Activated CD4-positive, alpha-beta T cell treated with anti-CD3 and anti-CD28 coated beads, Interleukin-2, amount 50 U/mL, for 48 hours (primary cell): Measurements from ENCODE around the gene MTCP1.

Experiments used
- DNase-seq, 2 experiments: peaks; one replicate each; pipeline ENCODE4 v3.0.0-alpha.2; 2020

The MTCP1 gene

DNA sequence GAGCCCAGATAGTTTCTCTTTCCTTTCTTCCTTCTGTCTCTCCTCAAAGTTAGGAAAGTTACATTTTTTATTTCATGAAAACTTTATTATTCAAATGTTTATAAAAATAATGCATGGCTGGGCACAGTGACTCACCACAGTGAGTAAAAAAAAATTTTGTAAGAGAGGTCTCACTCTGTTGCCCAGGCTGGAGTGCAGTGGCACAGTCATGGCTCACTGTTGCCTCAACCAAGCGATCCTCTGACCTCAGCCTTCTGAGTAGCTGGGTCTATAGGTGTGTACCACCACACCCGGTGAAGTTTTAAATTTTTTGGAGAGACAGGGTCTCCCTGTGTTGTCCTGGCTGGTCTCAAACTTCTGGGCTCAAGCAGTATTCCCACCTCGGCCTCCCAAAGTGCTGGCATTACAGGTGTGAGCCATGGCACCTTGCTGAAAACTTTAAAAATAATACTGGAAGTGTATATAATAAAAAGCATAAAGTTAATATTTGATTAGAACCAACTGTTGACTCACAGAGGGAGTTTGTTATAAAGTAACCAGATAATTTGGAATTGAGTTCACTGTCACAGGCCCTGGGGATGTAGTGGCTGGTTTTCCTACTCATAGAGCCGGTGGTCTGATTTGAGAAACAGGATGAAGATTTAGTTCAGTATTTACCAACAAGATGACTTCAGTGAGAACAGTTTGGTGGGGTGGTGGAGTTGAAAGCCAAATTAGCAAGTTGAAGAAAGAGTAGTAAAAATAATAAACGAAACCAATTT lies 18.0 kb downstream of the MTCP1 start:
- DNase-seq: no peak

DNA sequence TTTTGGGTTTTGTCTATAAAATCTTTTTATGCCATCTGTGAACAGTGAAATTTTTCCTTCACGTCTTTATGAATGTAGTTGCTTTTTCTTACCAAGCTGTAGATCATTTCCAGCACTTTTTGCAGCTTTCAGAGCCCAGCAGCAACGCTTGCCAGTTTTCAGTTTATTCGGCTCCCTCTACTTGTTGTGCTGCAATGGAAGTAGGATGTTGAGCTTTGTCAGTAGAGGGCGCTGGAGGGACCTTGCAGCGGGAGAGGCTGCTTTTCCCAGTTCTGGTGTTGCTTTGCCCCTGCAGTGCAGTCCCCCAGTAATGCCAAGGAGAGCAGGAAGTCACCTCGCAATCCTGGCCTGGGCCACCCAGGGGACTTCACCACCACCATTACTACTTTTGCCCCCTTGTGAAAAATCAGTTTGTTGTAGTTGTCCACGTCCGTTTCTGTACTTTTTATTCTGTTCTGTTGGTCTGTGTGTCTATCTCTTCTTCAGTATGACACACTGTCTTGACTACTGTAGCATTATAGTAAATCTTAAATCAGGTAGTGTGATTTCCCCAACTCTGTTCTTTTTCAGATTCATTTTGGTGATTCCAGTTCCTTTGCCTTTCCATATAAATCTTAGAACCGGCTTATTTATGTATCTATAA lies 21.8 kb downstream of the MTCP1 start:
- DNase-seq: peak; percentile 30 to 47

- no peak for DNase-seq
Measured at GRCh38 chrX:155046811-155047528, 24.0 kb downstream of the MTCP1 start.

DNA sequence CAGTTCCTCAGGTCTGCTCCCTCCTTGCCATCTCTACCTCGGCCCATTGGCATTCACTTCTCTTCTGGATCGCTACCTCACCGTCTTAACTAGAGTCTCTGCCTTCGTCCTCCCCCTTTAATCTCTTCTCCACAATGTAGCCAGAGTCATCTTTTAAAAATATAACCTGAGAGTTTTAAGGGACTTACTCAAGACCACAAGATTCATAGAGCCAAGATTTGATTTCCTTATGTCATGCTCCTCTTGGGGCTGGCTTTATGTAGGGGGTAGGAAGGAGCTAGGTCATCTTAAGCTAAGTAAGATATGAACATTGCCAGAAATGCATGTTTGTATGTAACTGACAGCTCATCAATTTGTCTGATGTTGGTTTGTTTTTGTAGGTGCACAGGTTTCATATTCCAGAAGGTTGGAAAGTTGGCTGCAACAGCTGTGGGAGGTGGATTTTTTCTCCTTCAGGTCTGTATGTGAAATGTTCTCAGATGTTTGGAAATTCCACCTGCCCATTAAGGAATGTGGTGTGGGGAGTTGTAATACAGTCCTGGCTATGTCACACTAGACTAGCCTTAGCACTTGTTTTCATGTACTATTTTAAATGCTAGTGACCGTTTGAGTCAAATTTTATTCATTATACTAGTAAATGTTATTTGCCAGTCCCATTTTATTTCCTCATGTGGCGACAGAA lies 24.7 kb downstream of the MTCP1 start:
- no peak for DNase-seq

GRCh38 chrX:155035688-155036087 lies 35.2 kb downstream of the MTCP1 start:
- DNase-seq: no peak

- DNase-seq: no peak
Measured at GRCh38 chrX:155031657-155032056, 39.3 kb downstream of the MTCP1 start.

GRCh38 chrX:155028877-155029291 lies 42.1 kb downstream of the MTCP1 start:
- no peak for DNase-seq

DNA sequence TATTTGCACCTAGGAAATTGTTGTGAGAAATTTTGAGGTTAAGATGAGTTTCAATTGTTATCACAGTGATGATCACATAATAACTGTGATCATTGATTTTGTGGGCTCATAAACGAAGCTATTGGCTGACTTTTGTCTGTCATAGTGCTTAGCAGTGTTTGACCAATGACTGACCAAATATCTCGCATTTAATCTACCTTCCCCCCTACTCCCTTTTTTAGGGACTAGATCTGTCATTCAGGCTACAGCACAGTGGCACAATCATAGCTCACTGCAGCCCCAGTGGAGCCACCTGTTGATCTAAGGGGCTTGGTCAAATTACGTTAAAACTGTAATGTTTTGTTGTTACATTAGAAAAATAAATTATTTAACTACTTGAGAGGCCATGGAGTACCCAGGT lies 42.8 kb downstream of the MTCP1 start:
- DNase-seq: no peak

- DNase-seq: no peak
Measured at GRCh38 chrX:155027509-155028066, 43.3 kb downstream of the MTCP1 start.

DNA sequence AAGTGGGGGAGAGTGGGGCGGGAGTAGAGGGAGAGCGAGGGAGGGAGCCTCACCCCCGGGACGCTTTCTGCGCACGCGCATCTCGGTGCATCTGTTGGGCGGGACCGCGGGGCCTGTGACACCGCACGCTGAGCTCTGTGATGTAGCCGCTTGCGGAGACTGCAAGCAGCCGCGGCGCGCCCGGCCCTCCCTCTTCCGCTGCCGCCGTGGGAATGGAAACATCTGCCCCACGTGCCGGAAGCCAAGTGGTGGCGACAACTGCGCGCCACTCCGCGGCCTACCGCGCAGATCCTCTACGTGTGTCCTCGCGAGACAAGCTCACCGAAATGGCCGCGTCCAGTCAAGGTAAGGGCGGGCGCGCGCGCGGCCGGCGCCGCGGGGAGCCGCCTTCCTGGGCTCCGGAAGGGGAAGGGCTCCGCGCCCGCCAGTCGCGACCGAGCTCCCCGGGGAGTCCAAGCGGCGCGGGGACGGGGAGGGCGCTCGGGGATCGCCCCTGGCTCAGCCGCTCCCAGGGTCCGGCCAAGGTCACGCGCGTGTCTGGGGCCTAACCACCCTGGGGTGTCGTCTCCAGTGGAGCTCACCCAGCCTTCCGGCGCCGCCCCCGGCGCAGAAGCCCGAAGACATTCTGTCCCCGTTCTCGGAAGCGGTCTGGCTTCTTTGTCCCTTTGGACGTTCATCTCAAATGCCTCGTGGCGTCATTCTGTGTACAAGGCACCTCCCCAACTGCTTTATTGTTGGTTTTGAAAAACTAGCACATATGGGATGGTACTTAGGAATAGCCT lies 44.0 kb downstream of the MTCP1 start, which contains the start of gene FUNDC2:
Gene FUNDC2, plus strand, starts transcription at position 118 of the 782 bp plus-strand sequence. Its CDS starts 95 bp downstream, at position 213.
- DNase-seq: peak; percentile 89 to 91

DNA sequence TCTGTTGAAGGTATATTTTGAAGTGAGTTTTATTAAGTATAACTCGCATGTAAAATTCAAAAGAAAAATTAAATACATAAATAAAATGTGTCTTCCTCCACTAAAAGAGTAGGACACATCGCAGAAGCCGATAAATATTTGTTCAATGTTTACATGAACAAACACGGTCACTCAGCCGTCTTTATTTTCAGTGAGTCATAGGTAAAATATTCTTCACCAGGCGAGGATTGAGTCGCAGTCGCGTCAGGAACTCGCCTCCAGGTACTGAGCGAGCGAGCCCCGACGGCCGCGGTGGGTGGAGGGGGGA lies 44.6 kb downstream of the MTCP1 start:
- no peak for DNase-seq

DNA sequence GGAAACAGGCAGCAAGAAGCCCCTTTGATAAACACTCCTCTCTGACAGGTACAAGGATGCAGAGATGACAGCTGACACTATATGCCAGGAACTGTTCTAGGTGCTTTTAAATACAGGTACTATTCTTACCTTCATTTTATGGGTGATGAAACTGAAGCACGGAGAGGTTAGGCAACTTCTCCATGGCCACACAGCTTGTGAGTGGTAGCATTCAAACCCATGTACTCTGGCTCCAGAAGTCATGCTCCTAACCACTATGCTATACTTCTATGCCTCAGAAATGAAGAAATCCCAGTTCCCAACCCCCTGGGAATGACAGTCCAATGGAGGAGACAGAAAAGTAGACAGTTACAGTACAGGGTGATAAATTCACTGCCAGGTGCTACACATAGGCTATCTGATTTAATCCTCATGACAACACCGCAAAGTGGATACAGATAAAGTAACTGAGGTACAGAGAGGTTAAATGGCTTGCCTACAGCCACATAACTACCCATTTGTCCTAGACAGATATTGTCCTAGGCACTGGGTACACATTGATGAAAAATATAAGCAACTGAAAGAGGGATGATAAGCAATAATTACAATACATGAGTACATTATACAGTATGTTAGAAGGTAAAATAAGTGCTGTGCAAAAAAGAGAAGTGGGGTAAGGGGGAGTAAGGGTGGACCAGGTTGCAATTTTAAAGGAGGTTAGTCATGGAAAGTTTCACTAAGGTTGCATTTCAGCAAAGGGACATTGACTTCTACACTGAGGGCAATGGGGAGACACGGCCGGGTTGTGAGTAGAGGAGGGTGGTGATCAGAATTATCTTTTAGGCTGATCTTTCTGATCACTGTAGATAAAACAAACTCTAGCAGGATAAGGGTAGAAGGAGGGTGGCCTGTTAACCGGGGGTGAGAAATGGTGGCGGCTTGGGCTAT lies 46.8 kb downstream of the MTCP1 start:
- no peak for DNase-seq

DNA sequence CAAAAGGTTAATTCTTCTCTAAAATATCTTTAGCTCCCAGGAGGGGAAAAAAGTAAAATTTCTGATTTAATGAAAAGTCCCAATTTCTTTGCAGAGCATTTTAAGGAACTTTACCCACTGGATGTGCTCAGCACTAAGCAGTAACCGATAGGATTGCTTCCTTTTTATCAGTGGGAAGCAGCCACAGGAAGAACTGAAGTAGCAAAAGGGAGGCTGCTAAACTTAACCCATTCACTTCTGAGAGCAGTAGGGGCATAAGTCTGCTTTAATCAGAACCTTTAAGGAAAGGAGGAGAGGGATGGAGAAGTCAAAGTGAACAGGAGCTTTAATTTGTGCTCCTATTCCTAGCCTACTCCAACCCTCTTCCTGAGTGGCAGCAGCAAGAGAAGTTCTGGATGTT lies 48.4 kb downstream of the MTCP1 start, which contains the start of gene F8:
Gene F8, minus strand, starts transcription at position 139 of the 400 bp plus-strand sequence. CDS start 171 bp downstream, outside the sequence.
- DNase-seq: no peak

- no peak for DNase-seq
Measured at GRCh38 chrX:155020591-155020990, 50.3 kb downstream of the MTCP1 start.
